AG09319 (cell line): ENCODE data around the gene DAAM2.

Experiments
- DNase-seq: peaks from one replicate; pipeline ENCODE4 v3.0.0-alpha.2; 2010; ENCODE audit warnings: low read depth; ENCODE audit errors: extremely low read depth
- CTCF ChIP-seq: IDR thresholded peaks from 2 replicates; pipeline ENCODE4 v1.5.1; 2011; ENCODE audit warnings: low read depth, mild to moderate bottlenecking, inconsistent platforms, low read length, moderate library complexity

The DAAM2 gene

GRCh38 chr6:39791850-39792539, at the start of gene DAAM2:
Gene DAAM2, plus strand, starts transcription at chr6:39792376. Its CDS starts 63,927 bp downstream, at chr6:39856303.
- no peak for DNase-seq
- TF ChIP-seq CTCF: peak; percentile 25; the same call in 1 of the 2 replicates

GRCh38 chr6:39746795-39747194, 45.4 kb upstream of the DAAM2 start:
- TF ChIP-seq CTCF: no peak
- DNase-seq: no peak

GRCh38 chr6:39752835-39753724, 39.1 kb upstream of the DAAM2 start:
- DNase-seq: no peak
- no peak for TF ChIP-seq CTCF

GRCh38 chr6:39753725-39754045, 38.5 kb upstream of the DAAM2 start:
- no peak for DNase-seq
- no peak for TF ChIP-seq CTCF

- no peak for DNase-seq
- no peak for TF ChIP-seq CTCF
Measured at GRCh38 chr6:39754514-39755115, 37.6 kb upstream of the DAAM2 start.

GRCh38 chr6:39755231-39755630, 36.9 kb upstream of the DAAM2 start:
- no peak for DNase-seq

More at GRCh38 chr6:39755231-39755630, 36.9 kb upstream of the DAAM2 start:
- TF ChIP-seq CTCF: no peak
